HepG2 (cell line): ENCODE measurements around the gene PUM1. TPM values are rescaled to one million over a fixed set of nuclear protein-coding genes. Genes with fewer than 3 reads are reported as not detected.
A peak's percentile ranks its signal among the peaks of the same experiment; 100 is the strongest.
"Not testable (repeated sequence)": the region's sequence is repeated elsewhere in the genome, so short reads cannot be mapped to it uniquely, and the experiment has no call there.

Source experiments
- ATAC-seq: fragments of 200-7000 bp; cut with Tn5 transposase; 3 replicates; pipeline ENCODE4 v1.9.1; 2020; ENCODE audit warnings: mild to moderate bottlenecking, moderate library complexity
- BruUV-seq: library from RNA; stranded (reverse); fragments of 400-500 nt; replicated peaks from 2 replicates; lab custom pipeline; 2021; lab: Mats Ljungman, UMichigan
- CTCF ChIA-PET: fragments of 300-600 bp; formaldehyde crosslinking; extraction: SDS; loops from one replicate; lab custom pipeline; 2021; ENCODE audit warnings: low total read pairs, inconsistent platforms, low intra/inter-chr PET ratio; lab: Yijun Ruan, JAX
- POLR2A ChIA-PET: fragments of 350-600 bp; sonication (Branson Sonifier 250); formaldehyde crosslinking; loops from one replicate; lab custom pipeline; 2020; ENCODE audit warnings: antibody characterized with exemption, inconsistent platforms; lab: Yijun Ruan, JAX
- DNase-seq: peaks from one replicate; pipeline ENCODE4 v3.0.0-alpha.2; 2015; ENCODE audit warnings: low spot score
- FAIRE-seq: peaks from 3 replicates; lab custom pipeline; 2011; peaks lifted over from hg19 to GRCh38; lab: Jason Lieb, UNC
- H2AFZ ChIP-seq: one replicate; pipeline ENCODE4 v1.6.1; 2011; ENCODE audit warnings: low read length, inconsistent platforms
- H3K27ac ChIP-seq: fragments of 300-600 bp; 3 replicates; pipeline ENCODE4 v1.8.0; 2011; ENCODE audit warnings: mixed run types, mild to moderate bottlenecking, mixed read lengths, low read length, inconsistent platforms; ENCODE audit not compliant: insufficient read depth; ENCODE audit errors: extremely low read length
- H3K27me3 ChIP-seq, 2 experiments: fragments of 200-600 bp in 1 of 2; 2 replicates in 1 of 2; 3 replicates in 1 of 2; pipeline versions ENCODE4 v1.6.0 to v1.8.0; 2011; ENCODE audit warnings: low read length in 2 of 2, mild to moderate bottlenecking in 2 of 2, moderate library complexity in 2 of 2, inconsistent platforms in 1 of 2; ENCODE audit not compliant: insufficient read depth in 2 of 2, control insufficient read depth in 1 of 2
- H3K36me3 ChIP-seq, 2 experiments: fragments of 200-600 bp in 1 of 2; replicated peaks in 1 of 2; 2 replicates in 1 of 2; 3 replicates in 1 of 2; pipeline versions ENCODE4 v1.5.1 to v1.8.0; 2011; ENCODE audit warnings: low read length in 2 of 2, inconsistent platforms in 1 of 2; ENCODE audit not compliant: insufficient read depth in 2 of 2, control insufficient read depth in 1 of 2
- H3K4me1 ChIP-seq: 2 replicates; pipeline ENCODE4 v1.5.1; 2012; ENCODE audit warnings: low read length, inconsistent platforms; ENCODE audit not compliant: insufficient read depth
- H3K4me2 ChIP-seq: 2 replicates; pipeline ENCODE4 v1.6.0; 2011; ENCODE audit warnings: low read depth, low read length, inconsistent platforms
- H3K4me3 ChIP-seq, 3 experiments: fragments of 200-600 bp in 1 of 3; sonication (generic), shearing (Covaris generic) in 1 of 3; replicated peaks in 1 of 3; 2 replicates each; pipeline ENCODE4 v1.5.1; 2011 to 2016; ENCODE audit warnings: low read length in 3 of 3, inconsistent platforms in 2 of 3, low read depth in 2 of 3, mild to moderate bottlenecking in 2 of 3, control low read depth in 1 of 3, mixed read lengths in 1 of 3; ENCODE audit not compliant: insufficient read depth in 1 of 3
- H3K79me2 ChIP-seq: one replicate; pipeline ENCODE4 v1.6.1; 2011; ENCODE audit warnings: low read length, inconsistent platforms; ENCODE audit not compliant: insufficient read depth
- H3K9ac ChIP-seq: 2 replicates; pipeline ENCODE4 v1.6.0; 2011; ENCODE audit warnings: mild to moderate bottlenecking, low read depth, low read length, inconsistent platforms; ENCODE audit not compliant: insufficient read depth
- H3K9me3 ChIP-seq: 2 replicates; pipeline ENCODE4 v1.5.1; 2012; ENCODE audit warnings: mild to moderate bottlenecking, low read length
- H4K20me1 ChIP-seq: 2 replicates; pipeline ENCODE4 v1.6.0; 2011; ENCODE audit warnings: inconsistent platforms, mild to moderate bottlenecking, low read length, moderate library complexity; ENCODE audit not compliant: insufficient read depth
- CEBPB ChIP-seq: IDR thresholded peaks from 2 replicates; pipeline ENCODE4 v1.6.1; 2011; ENCODE audit warnings: low read depth, low read length, improper control_type of control experiment, borderline replicate concordance
- FOXP1 ChIP-seq, 2 experiments: fragments of 450-650 bp in 1 of 2; IDR thresholded peaks; 2 replicates each; pipeline ENCODE4 v1.6.1; 2017 to 2018; ENCODE audit warnings: antibody characterized with exemption in 1 of 2
- GMEB1 ChIP-seq: sonication (generic); formaldehyde crosslinking; IDR thresholded peaks from 2 replicates; pipeline ENCODE4 v1.5.1; 2020; ENCODE audit warnings: missing genetic modification reagents, mild to moderate bottlenecking, borderline replicate concordance
- ISX ChIP-seq: sonication (generic); formaldehyde crosslinking; conservative IDR thresholded peaks from 2 replicates; pipeline ENCODE4 v1.5.0; 2020; ENCODE audit warnings: missing genetic modification reagents
- SUZ12 ChIP-seq: fragments of 150-350 bp; IDR thresholded peaks from 2 replicates; pipeline ENCODE4 v1.6.1; 2014; ENCODE audit warnings: low read depth, low read length
- ZFAT ChIP-seq: sonication (generic); formaldehyde crosslinking; conservative IDR thresholded peaks from 2 replicates; pipeline ENCODE4 v1.8.1; 2023; ENCODE audit warnings: missing genetic modification reagents, inconsistent platforms
- WGBS: methylation state at CpG from one replicate; pipeline ENCODE4 v1.1.6; 2017; ENCODE audit warnings: low lambda C conversion rate; 5-methylcytosine and 5-hydroxymethylcytosine counted together
- in situ Hi-C: cut with HindIII; loops from 2 replicates; pipeline ENCODE4 v1.10.0; 2017; ENCODE audit warnings: low pct_unique_long_range_greater_than_20kb; ENCODE audit not compliant: extremely low pct_ligation_motif_present
- intact Hi-C: fragments of 100-400 bp; cut with micrococcal nuclease; formaldehyde crosslinking; loops from one replicate; pipeline ENCODE4 v1.10.0; 2022; ENCODE audit not compliant: unreplicated experiment
- polyA plus RNA-seq, 8 experiments: library from polyadenylated mRNA; depleted of rRNA in 3 of 8; stranded (reverse) in 7 of 8; unstranded in 1 of 8; fragments of >200 nt; fragmentation: Illumina TruSeq in 4 of 8; extraction: Trizol in 4 of 8; gene quantifications; 2 replicates each; pipeline versions ENCODE4 v1.2.1 to v1.2.3, GENCODE V29; 2011 to 2016; ENCODE audit warnings: low read depth in 4 of 8, missing spikeins in 1 of 8, mixed read lengths in 1 of 8; ENCODE audit not compliant: insufficient read depth in 1 of 8
- total RNA-seq, 5 experiments: library from RNA; depleted of rRNA; stranded (reverse); fragments of >200 nt; fragmentation: Illumina TruSeq; extraction: Trizol; gene quantifications; 2 replicates each; pipeline ENCODE4 v1.2.3, GENCODE V29; 2016; ENCODE audit warnings: low read depth in 1 of 5

The PUM1 gene
- total and polyA plus RNA-seq, 2 of the 13 experiments (the other 11 are each of a cell fraction or from before 2014, with no cell fraction given) = 64.7 to 91.0 TPM

GRCh38 chr1:31054349-31054748, 11.2 kb downstream of the PUM1 start:
- Histone ChIP-seq H3K9ac (no peak overlapping the region), H3K36me3 (peaks cover 21 to 60% of the 10 kb centered on the region in 2 experiments), H3K79me2 (peaks cover 92% of the 10 kb centered on the region), H4K20me1 (peaks cover 97% of the 10 kb centered on the region), H3K4me2 (no peak overlapping the region), H3K4me1 (peaks cover 70% of the 10 kb centered on the region), H3K27ac (no peak overlapping the region), H3K27me3 (no peaks in the 10 kb centered on the region), H3K4me3 (no peak overlapping the region), H2AFZ (no peak overlapping the region), H3K9me3 (no peaks in the 10 kb centered on the region)
- CTCF ChIA-PET = no interaction called here
- FAIRE-seq = no peak
- BruUV-seq = no TSS peak
- TF ChIP-seq SUZ12 = no peak
- POLR2A ChIA-PET = no interaction called here
- ATAC-seq = no peak
- intact Hi-C loops (no loop called here), in situ Hi-C loops (no loop called here)
- 92% methylated on average over 3 of the region's 3 CpGs for WGBS
- no peak for DNase-seq

- 95% methylated on average over 14 of the region's 14 CpGs for WGBS
- H3K9me3 ChIP-seq, POLR2A ChIA-PET, H2AFZ ChIP-seq, H3K27me3 ChIP-seq, in situ Hi-C loops, H3K27ac ChIP-seq, CTCF ChIA-PET, DNase-seq, H3K4me3 ChIP-seq, H3K9ac ChIP-seq, intact Hi-C loops, FAIRE-seq, BruUV-seq, ATAC-seq, H3K4me2 ChIP-seq: not testable (repeated sequence)
- Histone ChIP-seq H3K36me3 (peaks cover 16 to 49% of the 10 kb centered on the region in 2 experiments), H4K20me1 (peaks cover 95% of the 10 kb centered on the region), H3K4me1 (peaks cover 56% of the 10 kb centered on the region), H3K79me2 (peaks cover 89% of the 10 kb centered on the region)
Measured at GRCh38 chr1:31052613-31053012, 12.9 kb downstream of the PUM1 start.

DNA sequence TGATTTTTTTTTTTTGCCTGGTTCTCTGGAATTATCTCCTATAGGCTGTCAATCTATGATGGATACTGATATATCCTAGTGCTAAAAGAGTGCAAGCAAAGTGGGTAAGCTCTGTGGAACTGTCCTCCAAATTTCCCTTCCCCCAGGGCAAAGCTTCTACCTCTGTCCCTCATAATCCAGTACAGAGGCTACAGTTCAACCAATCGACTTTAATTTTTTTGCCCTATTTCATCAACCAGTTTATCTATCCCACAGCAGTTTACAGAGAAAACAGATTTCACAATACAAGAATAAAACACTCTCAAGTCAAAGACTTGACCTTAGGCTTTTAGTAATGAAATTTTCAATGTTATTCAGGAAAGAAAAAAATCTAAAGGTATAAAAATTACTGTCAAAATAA, 13.9 kb downstream of the PUM1 start:
- FAIRE-seq = no peak
- Histone ChIP-seq H3K27ac (no peak overlapping the region), H3K36me3 (peaks cover 16 to 51% of the 10 kb centered on the region in 2 experiments), H3K9ac (no peak overlapping the region), H2AFZ (no peak overlapping the region), H3K4me2 (no peak overlapping the region), H3K79me2 (peaks cover 89% of the 10 kb centered on the region), H3K4me1 (peaks cover 62% of the 10 kb centered on the region), H4K20me1 (peaks cover 95% of the 10 kb centered on the region), H3K4me3 (no peak overlapping the region), H3K9me3 (no peaks in the 10 kb centered on the region), H3K27me3 (no peaks in the 10 kb centered on the region)
- 13% methylated on average over 1 of the region's 1 CpG for WGBS
- peak; percentile 58 for TF ChIP-seq CEBPB
- TF ChIP-seq FOXP1 (IDR thresholded peaks at IDR 0.05) = no peak
- TF ChIP-seq FOXP1 (CRISPR knock-in tag; IDR thresholded peaks at IDR 0.05) = peak; percentile 33; the same call in 1 of the 2 replicates
- TF ChIP-seq ISX (CRISPR knock-in tag) = no peak
- no peak for TF ChIP-seq ZFAT (CRISPR knock-in tag)
- no peak for TF ChIP-seq GMEB1 (CRISPR knock-in tag)
- CTCF ChIA-PET = no interaction called here
- intact Hi-C loops = no loop called here
- no TSS peak for BruUV-seq
- in situ Hi-C loops = no loop called here
- no peak for DNase-seq
- ATAC-seq = no peak
- POLR2A ChIA-PET = no interaction called here
